T-helper 2 cell treated with Interferon-gamma antibody and Interleukin-4, amounts not matched to agents 5 μg/mL and 100 μg/mL, for 36 hours (primary cell): ENCODE results near the gene TWNK.

ENCODE experiments used
- DNase-seq: peaks from one replicate; pipeline ENCODE4 v3.0.0; 2021; ENCODE audit warnings: low spot score
- H3K27ac Mint-ChIP-seq: one replicate; pipeline ENCODE4 v1.8.0; 2021; ENCODE audit warnings: mild to moderate bottlenecking, mixed read lengths
- H3K27me3 Mint-ChIP-seq: one replicate; pipeline ENCODE4 v1.8.0; 2021; ENCODE audit warnings: low read depth, mixed read lengths
- H3K36me3 Mint-ChIP-seq: one replicate; pipeline ENCODE4 v1.8.0; 2021; ENCODE audit warnings: low read depth, mixed read lengths
- H3K4me1 Mint-ChIP-seq: one replicate; pipeline ENCODE4 v1.8.0; 2021; ENCODE audit warnings: low read depth, mixed read lengths
- H3K4me3 Mint-ChIP-seq: one replicate; pipeline ENCODE4 v1.8.0; 2022; ENCODE audit warnings: mild to moderate bottlenecking, moderate library complexity, mixed read lengths
- H3K9me3 Mint-ChIP-seq: one replicate; pipeline ENCODE4 v1.8.0; 2021; ENCODE audit warnings: mixed read lengths

Gene TWNK

GRCh38 chr10:101007099-101007711, 19.9 kb downstream of the TWNK start:
- no peak overlapping the region for H3K27ac Mint-ChIP-seq
- H3K4me1 Mint-ChIP-seq: no peaks in the 10 kb centered on the region
- DNase-seq: no peak
- no peaks in the 10 kb centered on the region for H3K9me3 Mint-ChIP-seq
- no peaks in the 10 kb centered on the region for H3K27me3 Mint-ChIP-seq
- H3K4me3 Mint-ChIP-seq: no peak overlapping the region
- H3K36me3 Mint-ChIP-seq: no peaks in the 10 kb centered on the region

DNA sequence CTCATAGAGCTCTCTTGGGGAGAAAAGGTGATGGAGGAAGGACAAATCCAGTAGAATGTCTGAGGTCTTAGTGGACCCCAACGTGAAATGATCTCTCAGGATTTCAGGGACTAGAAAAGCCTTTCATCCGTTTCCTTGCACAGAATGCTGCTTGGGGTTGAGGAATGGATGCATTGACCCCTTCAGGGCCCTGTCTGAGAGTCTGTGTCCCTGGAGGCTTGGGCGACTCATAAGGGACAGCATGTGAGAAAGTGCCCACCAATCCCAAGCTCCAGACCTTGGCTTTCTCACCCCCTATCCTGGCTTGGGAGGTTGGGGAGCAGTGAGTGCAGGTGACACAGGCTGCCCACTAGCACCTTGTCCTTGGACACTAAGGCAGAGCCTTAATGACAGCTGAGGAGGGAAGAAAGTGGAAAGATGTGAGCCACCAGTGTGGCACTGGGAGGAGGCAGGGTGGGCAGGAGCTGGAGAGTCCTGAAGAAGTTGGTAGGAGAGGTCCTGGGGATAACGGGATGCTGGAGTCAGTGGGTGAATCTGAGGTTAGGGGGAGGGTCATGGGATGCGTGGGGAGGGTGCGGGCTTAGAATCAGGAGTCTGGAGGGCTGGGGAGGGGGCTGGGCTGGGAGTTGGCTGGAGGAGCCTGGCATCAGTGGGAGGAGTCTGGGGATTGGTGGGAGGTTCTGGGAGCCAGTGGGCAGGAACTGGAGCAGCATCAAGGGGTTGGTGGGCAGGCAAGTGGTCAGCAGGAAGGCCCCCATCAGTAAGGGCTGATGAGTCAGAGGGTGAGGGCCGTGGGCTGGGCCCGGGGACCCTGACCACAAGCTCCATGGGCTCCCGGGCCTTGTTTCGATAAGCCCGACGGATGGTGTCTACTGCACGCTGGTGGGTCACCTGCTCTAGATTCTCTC, 20.8 kb downstream of the TWNK start:
- no peaks in the 10 kb centered on the region for H3K9me3 Mint-ChIP-seq
- H3K27ac Mint-ChIP-seq: no peak overlapping the region
- DNase-seq: no peak
- no peaks in the 10 kb centered on the region for H3K36me3 Mint-ChIP-seq
- H3K4me1 Mint-ChIP-seq: peaks cover 5% of the 10 kb centered on the region
- H3K27me3 Mint-ChIP-seq: no peaks in the 10 kb centered on the region
- no peak overlapping the region for H3K4me3 Mint-ChIP-seq

GRCh38 chr10:101008823-101009423, 21.6 kb downstream of the TWNK start:
- Mint-ChIP-seq H3K4me1 (peaks cover 7% of the 10 kb centered on the region), H3K4me3 (no peak overlapping the region), H3K9me3 (no peaks in the 10 kb centered on the region), H3K27ac (no peak overlapping the region), H3K36me3 (no peaks in the 10 kb centered on the region), H3K27me3 (no peaks in the 10 kb centered on the region)
- no peak for DNase-seq

DNA sequence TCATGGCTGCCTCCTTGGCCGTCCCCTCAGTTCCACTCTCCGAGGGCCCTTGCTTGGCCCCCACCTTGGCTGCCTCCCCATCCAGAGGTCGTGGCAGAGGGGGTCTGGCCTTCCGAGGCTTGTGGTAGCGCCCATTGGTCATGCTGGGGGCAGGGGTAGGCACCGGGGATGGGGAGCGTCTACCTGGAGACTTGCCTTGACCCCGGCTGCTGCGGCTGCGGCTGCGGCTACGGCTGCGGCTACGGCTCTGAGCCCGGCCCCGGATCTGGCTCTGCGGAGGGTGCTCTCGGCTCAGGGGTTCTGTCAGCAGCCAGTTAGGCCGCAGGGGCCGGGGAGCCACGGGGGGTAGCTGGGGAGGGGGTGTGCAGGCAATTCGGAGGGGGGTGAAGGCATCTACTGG, 23.0 kb downstream of the TWNK start:
- Mint-ChIP-seq H3K4me3 (no peak overlapping the region), H3K4me1 (peaks cover 12% of the 10 kb centered on the region), H3K27ac (no peak overlapping the region), H3K9me3 (no peaks in the 10 kb centered on the region), H3K36me3 (no peaks in the 10 kb centered on the region), H3K27me3 (no peaks in the 10 kb centered on the region)
- no peak for DNase-seq

DNA sequence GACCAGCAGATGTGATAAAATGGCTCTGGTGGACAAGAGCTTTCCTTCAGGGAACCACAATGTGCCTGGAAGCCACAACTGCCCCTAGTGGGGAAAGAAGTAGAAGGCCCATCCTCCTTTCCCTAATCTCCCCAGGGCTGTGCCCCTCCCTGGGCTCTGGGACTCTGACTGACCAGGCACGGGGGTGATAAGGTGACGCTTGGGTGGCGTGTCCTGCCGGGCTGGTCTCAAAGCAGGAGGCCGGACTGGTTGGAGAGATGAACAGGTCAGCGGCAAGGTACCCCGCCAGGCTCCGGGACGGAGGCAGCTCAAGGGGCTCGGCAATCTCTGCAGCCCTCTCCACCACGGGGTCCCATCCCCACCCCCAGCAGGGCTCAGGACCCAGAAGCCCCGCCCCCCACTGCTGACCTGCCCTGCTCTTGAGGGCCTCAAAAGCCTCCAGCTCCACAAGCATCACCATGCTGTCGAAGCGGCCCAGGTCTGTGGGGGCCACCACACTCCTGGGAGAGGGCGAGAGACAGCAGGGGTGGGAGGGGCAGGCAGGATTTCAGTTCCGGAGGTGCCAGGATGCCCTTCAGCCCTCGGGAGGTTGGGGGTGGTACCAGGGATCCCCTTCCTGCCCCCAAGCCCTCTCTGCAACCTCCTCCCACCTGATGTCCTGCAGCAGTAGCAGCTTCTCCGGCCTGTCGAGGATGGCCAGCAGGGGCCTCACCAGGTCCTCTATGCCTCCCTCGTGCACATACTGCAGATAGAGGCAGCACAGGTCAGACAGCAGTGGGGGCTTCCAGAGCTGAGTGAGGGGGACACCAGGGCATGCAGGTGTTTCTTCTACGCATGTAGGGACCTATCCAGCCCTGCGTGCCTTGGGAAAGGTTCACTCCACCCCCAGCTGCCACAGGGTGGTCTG, 24.4 kb downstream of the TWNK start:
- no peak overlapping the region for H3K4me3 Mint-ChIP-seq
- no peak for DNase-seq
- H3K27ac Mint-ChIP-seq: no peak overlapping the region
- peaks cover 6% of the 10 kb centered on the region for H3K27me3 Mint-ChIP-seq
- H3K4me1 Mint-ChIP-seq: peaks cover 12% of the 10 kb centered on the region
- no peaks in the 10 kb centered on the region for H3K36me3 Mint-ChIP-seq
- no peaks in the 10 kb centered on the region for H3K9me3 Mint-ChIP-seq

GRCh38 chr10:101012525-101013364, 25.4 kb downstream of the TWNK start:
- Mint-ChIP-seq H3K4me1 (peaks cover 12% of the 10 kb centered on the region), H3K4me3 (no peak overlapping the region), H3K36me3 (no peaks in the 10 kb centered on the region), H3K27ac (no peak overlapping the region), H3K9me3 (no peaks in the 10 kb centered on the region), H3K27me3 (peaks cover 14% of the 10 kb centered on the region)
- peak; percentile 75 for DNase-seq

- H3K27me3 Mint-ChIP-seq: peaks cover 19% of the 10 kb centered on the region
- H3K27ac Mint-ChIP-seq: no peak overlapping the region
- H3K4me1 Mint-ChIP-seq: peaks cover 13% of the 10 kb centered on the region
- H3K36me3 Mint-ChIP-seq: no peaks in the 10 kb centered on the region
- DNase-seq: no peak
- H3K4me3 Mint-ChIP-seq: no peak overlapping the region
- H3K9me3 Mint-ChIP-seq: no peaks in the 10 kb centered on the region
Measured at GRCh38 chr10:101013365-101013825, 26.1 kb downstream of the TWNK start.

DNA sequence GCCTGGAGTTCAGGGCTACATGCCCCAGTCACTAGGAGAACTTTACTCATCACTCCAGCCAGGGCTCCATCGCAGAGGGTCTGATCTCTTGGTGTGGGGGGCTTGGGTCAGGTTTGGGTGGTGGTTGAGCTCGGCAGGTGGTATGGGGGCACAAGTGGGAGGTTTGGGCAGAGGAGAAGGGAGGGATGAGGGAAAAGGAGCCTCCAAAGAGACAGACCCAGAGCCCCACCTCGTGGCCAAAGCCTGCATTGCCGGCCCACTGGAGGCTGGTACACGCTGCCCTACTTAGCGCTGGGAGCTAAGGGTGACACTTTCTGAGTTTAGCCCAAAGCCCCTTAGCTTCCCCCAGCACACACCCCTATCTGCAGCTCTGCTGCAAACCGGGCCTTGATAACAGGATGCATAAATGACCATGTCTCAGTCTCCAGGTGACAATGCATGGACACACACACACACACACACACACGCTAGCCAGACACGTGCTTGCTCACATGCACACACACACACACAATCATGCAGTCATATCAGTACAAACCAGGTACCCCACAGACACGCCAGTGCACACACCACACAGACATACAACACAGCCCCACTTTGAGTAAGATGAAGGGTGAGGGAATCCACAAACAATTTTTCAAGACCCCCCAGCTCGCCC, 27.0 kb downstream of the TWNK start:
- H3K27ac Mint-ChIP-seq: no peak overlapping the region
- no peak overlapping the region for H3K4me3 Mint-ChIP-seq
- peak; percentile 53 for DNase-seq
- H3K27me3 Mint-ChIP-seq: peaks cover 22% of the 10 kb centered on the region
- no peaks in the 10 kb centered on the region for H3K9me3 Mint-ChIP-seq
- no peaks in the 10 kb centered on the region for H3K36me3 Mint-ChIP-seq
- H3K4me1 Mint-ChIP-seq: peaks cover 16% of the 10 kb centered on the region

- Mint-ChIP-seq H3K27ac (no peak overlapping the region), H3K4me1 (peaks cover 16% of the 10 kb centered on the region), H3K36me3 (no peaks in the 10 kb centered on the region), H3K9me3 (no peaks in the 10 kb centered on the region), H3K4me3 (no peak overlapping the region), H3K27me3 (peaks cover 26% of the 10 kb centered on the region)
- DNase-seq: peak; percentile 17
Measured at GRCh38 chr10:101014966-101015581, 27.7 kb downstream of the TWNK start.

GRCh38 chr10:101015582-101015973, 28.2 kb downstream of the TWNK start:
- Mint-ChIP-seq H3K27me3 (peaks cover 26% of the 10 kb centered on the region), H3K9me3 (no peaks in the 10 kb centered on the region), H3K4me3 (no peak overlapping the region), H3K27ac (no peak overlapping the region), H3K36me3 (no peaks in the 10 kb centered on the region), H3K4me1 (peaks cover 16% of the 10 kb centered on the region)
- no peak for DNase-seq

DNA sequence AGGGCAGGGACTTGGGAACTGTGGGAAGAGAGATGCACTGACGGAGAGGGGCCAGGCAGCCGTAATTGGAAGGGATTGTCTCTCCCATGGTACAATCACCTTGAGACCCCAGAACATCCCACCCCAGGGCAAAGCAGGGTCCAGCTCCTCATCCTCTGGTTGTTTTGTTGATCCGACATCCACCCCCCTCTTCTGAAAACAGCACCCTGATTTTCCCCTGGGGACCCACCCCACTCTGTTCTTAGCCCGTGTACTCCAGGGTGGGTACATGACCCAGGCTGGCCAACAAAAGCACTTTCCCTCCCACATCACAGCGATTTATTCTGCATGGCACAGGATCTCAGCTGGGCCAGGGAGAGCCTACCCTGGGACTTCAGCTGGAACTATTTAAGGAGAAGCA, 29.5 kb downstream of the TWNK start:
- Mint-ChIP-seq H3K36me3 (no peaks in the 10 kb centered on the region), H3K27me3 (peaks cover 30% of the 10 kb centered on the region), H3K9me3 (no peaks in the 10 kb centered on the region), H3K4me3 (no peak overlapping the region), H3K27ac (no peak overlapping the region), H3K4me1 (peaks cover 16% of the 10 kb centered on the region)
- DNase-seq: no peak

- Mint-ChIP-seq H3K4me1 (peaks cover 11% of the 10 kb centered on the region), H3K9me3 (no peaks in the 10 kb centered on the region), H3K4me3 (no peak overlapping the region), H3K27ac (no peak overlapping the region), H3K27me3 (peaks cover 30% of the 10 kb centered on the region), H3K36me3 (no peaks in the 10 kb centered on the region)
- no peak for DNase-seq
Measured at GRCh38 chr10:101018118-101018599, 30.8 kb downstream of the TWNK start.
